ACC112 (cell line): Measurements from ENCODE around the gene AATK.

Experiments used
- H2AFZ ChIP-seq: fragments of 200-600 bp; sonication (generic); one replicate; pipeline ENCODE4 v1.6.0; 2017; ENCODE audit warnings: antibody characterized with exemption, low read length; ENCODE audit not compliant: unreplicated experiment
- H3K27ac ChIP-seq: fragments of 200-600 bp; sonication (generic); 2 replicates; pipeline ENCODE4 v1.5.1; 2014; ENCODE audit warnings: low read depth, mild to moderate bottlenecking, antibody characterized with exemption, low read length, moderate library complexity
- H3K27me3 ChIP-seq: fragments of 200-600 bp; sonication (generic); 2 replicates; pipeline ENCODE4 v1.6.1; 2014; ENCODE audit warnings: mild to moderate bottlenecking, antibody characterized with exemption, low read length, moderate library complexity, mixed read lengths; ENCODE audit not compliant: insufficient read depth
- H3K36me3 ChIP-seq: fragments of 200-600 bp; sonication (generic); 2 replicates; pipeline ENCODE4 v1.6.1; 2016; ENCODE audit warnings: mild to moderate bottlenecking, antibody characterized with exemption, low read length, moderate library complexity, mixed read lengths; ENCODE audit not compliant: insufficient read depth
- H3K4me1 ChIP-seq: fragments of 200-600 bp; sonication (generic); one replicate; pipeline ENCODE4 v1.6.1; 2016; ENCODE audit warnings: low read length, mixed read lengths; ENCODE audit not compliant: insufficient read depth, unreplicated experiment, control insufficient read depth
- H3K4me3 ChIP-seq: fragments of 200-600 bp; sonication (generic); 2 replicates; pipeline ENCODE4 v1.5.1; 2014; ENCODE audit warnings: mild to moderate bottlenecking, low read depth, low read length
- H3K79me2 ChIP-seq: fragments of 200-600 bp; sonication (generic); one replicate; pipeline ENCODE4 v1.6.0; 2016; ENCODE audit warnings: low read length; ENCODE audit not compliant: control insufficient read depth, unreplicated experiment, insufficient read depth

The AATK gene

DNA sequence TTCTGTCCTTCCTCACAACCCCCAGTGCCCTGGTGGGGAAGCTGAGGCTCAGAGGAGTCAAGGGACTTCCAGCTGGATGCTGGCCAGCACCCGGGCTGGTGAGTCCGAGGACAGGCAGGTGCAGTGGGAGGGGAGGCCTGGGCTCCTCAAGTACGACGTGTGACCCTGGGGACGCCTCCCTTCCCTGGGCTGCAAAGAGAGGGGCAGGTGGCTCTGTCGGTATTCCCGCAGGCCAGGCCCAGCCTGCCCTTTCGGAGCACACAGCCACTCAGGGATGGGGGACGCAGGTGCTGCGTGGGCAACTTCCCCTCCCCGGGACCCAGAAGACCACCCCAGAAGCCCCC is 33.9 kb downstream of the AATK start:
- H3K36me3 ChIP-seq = no peaks in the 10 kb centered on the region
- no peak overlapping the region for H3K4me3 ChIP-seq
- H3K4me1 ChIP-seq = no peaks in the 10 kb centered on the region
- H3K27ac ChIP-seq = no peak overlapping the region
- H2AFZ ChIP-seq = no peak overlapping the region
- H3K79me2 ChIP-seq = no peaks in the 10 kb centered on the region
- no peaks in the 10 kb centered on the region for H3K27me3 ChIP-seq

DNA sequence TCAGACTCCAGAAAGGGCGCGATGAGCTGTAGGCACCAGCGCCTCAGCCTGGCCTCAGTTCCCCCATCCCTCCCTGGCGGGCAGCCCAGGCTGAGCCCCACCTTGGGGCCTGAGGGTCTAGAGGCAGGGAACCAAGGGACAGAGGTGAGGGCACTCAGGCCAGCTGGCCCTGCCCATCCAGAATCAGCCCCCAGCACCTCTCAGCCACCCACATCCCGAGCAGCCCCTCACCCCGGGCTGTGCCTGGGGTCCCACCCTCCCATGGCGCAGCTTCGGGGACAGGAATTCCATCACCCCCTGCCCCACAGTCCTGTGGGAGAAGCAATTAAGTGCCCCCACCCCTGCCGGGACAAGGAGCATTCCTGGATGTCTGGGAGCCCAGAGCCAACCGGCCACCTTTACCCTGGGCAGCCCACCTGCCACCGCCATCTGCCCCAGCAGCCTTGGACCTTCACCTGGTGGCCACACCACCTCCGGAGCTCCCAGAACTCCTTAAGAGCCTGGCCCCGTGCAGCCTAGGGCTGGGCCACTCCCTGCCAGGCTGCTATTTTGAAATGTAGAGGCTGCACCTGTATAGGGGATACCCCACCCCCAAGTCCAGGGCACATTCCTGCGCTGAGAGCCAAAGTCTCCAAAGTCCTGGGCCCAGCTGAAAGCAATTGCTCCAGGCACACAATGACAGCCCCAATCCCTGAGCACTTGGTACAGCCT is 34.4 kb downstream of the AATK start:
- no peaks in the 10 kb centered on the region for H3K79me2 ChIP-seq
- H3K36me3 ChIP-seq = no peaks in the 10 kb centered on the region
- H3K27me3 ChIP-seq = no peaks in the 10 kb centered on the region
- H3K4me3 ChIP-seq = no peak overlapping the region
- H3K4me1 ChIP-seq = no peaks in the 10 kb centered on the region
- no peak overlapping the region for H2AFZ ChIP-seq
- no peak overlapping the region for H3K27ac ChIP-seq

DNA sequence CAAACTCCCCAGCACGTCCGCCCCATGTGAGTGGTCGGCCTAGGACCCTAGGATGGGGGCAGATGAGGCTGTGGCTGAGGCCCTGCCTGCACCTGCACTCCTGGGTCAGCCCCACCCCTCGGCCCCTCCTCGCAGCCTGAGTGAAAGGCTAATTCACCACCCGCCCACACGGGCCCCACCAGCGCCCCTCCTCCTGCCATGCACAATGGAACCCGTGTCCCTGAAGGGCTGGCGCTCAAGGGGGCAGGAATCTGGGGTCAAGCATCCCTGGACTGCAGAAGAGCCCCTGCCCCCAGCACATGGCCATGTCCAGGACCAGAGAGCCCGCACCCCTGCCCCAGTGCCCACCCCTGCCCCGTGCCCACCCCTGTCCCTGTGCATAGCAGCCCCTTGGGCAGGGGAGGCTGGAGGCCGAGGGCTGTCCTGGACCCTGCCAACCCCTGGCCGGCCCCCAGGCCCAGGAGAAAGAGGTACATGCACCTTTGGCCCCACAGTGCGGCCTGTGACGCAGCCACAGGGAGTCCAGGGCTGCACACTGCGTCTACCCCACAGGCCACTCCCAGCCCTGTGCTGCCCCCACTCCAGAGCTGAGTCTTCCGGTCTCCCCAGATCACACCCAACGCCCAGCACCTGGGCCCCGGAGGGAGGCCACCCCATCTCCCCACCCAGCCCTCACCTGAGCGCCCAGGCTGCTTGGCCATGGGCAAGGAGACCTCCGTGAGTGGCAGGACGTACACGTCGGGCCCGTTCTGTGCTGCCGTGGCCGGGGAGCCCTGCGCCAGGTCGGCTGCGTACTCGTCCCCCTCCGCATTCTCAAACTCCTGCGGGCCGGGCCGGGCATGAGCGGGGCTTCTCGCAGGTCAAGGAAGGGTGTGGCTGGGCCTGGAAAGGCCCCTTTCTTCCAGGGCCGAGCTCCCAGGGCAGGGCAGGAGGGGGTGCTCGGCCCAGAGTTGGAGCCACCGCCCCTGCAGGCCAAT is 35.3 kb downstream of the AATK start:
- Histone ChIP-seq H3K79me2 (no peaks in the 10 kb centered on the region), H3K27me3 (no peaks in the 10 kb centered on the region), H3K27ac (no peak overlapping the region), H3K36me3 (no peaks in the 10 kb centered on the region), H3K4me1 (no peaks in the 10 kb centered on the region), H3K4me3 (no peak overlapping the region), H2AFZ (no peak overlapping the region)

DNA sequence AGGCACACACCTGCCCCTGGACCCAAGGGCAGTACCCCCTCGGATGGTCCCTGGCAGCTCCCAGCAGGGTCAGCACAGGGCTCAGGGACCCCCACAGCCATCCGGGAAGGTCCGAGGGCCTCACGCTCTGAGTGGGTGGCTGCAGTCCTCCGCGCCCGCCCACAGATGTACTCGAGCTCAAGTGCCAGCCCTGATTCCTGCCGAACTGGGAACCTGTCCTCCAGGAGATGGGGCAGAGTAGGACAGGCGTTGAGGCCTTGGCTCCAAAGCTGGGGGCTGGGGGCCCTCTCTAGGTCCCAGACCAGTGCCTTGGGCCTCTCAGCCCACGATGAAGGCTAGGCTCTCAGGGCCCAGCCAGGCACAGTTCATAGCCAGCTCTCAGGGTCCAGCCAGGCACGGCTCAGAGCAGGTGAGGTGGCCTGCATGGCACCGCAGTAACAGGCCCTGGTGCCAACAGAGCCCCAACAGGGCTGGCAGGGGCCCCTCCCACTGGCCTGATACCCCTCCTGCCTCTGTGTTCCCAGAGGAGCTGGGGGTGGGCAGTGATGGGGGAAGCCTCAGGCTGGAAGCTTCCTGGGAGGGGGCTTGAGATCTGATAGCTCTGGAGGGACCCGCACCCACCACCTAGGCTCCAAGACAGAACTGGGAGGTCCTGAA is 36.2 kb downstream of the AATK start:
- no peak overlapping the region for H3K4me3 ChIP-seq
- no peaks in the 10 kb centered on the region for H3K4me1 ChIP-seq
- no peak overlapping the region for H2AFZ ChIP-seq
- H3K36me3 ChIP-seq = no peaks in the 10 kb centered on the region
- H3K79me2 ChIP-seq = no peaks in the 10 kb centered on the region
- no peaks in the 10 kb centered on the region for H3K27me3 ChIP-seq
- H3K27ac ChIP-seq = no peak overlapping the region

DNA sequence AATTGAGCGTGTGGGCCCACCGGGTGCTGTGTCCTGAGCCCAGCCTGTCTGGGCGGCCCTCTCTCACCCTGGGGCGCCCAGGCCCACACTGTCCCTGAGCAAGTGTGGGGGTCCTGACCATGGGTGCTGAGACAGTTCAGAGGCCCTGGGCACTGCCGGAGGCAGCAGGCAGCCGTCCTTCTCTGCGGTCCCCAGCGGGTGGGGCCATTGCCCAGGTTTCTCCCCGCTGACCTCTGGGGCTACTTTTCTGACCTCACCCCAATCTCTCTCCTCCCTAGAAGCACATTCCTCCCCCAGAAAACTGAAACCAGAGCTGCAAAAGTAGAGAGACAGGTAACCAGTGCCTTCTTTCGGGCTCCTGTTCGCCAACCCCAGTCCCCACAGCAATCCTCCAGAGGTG is 36.7 kb downstream of the AATK start:
- no peak overlapping the region for H2AFZ ChIP-seq
- H3K27me3 ChIP-seq = no peaks in the 10 kb centered on the region
- H3K79me2 ChIP-seq = no peaks in the 10 kb centered on the region
- H3K4me3 ChIP-seq = no peak overlapping the region
- no peaks in the 10 kb centered on the region for H3K36me3 ChIP-seq
- H3K27ac ChIP-seq = no peak overlapping the region
- H3K4me1 ChIP-seq = no peaks in the 10 kb centered on the region

DNA sequence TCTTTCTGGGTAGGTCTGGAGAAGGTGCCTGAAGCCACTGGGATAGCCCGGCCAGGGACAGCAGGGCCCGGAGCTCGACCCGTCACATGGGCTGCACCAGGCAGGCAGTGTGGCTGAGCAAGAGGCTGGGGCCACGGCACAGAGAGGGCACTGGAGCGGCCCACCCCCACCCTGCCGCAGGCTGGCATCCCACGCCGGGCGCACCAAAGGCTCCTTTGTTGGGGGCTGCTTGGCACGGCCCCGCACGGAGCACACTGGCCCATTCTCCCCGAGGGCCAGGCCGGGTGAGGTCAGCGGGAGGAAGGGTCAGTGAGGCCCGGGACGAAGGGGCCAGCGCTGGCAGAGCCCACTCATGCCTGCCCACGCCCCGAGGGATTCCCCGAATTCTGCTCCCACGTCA is 37.2 kb downstream of the AATK start:
- no peaks in the 10 kb centered on the region for H3K27me3 ChIP-seq
- H3K36me3 ChIP-seq = no peaks in the 10 kb centered on the region
- no peak overlapping the region for H3K27ac ChIP-seq
- no peaks in the 10 kb centered on the region for H3K79me2 ChIP-seq
- H3K4me3 ChIP-seq = no peak overlapping the region
- no peaks in the 10 kb centered on the region for H3K4me1 ChIP-seq
- H2AFZ ChIP-seq = no peak overlapping the region

DNA sequence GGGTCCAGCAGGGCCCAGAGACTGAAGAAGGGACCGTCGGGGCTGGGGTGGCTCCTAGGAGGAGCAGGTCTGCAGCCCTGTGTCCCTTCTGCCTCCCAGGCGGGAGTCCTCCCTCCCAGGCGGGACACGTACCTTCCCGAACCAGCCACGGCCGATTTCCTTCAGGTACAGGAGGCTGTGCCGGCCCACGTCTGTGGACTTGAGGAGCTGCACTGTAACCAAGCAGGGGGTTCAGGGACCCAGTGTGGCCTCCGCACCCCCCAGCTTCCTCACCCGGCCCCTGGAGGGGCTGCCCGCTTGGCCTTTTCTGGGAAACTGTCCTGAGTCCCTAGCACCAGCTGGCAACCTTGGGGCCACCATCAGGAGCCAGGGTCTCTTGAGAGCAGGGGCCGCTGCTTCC is 37.7 kb downstream of the AATK start:
- Histone ChIP-seq H2AFZ (no peak overlapping the region), H3K27me3 (no peaks in the 10 kb centered on the region), H3K4me1 (no peaks in the 10 kb centered on the region), H3K4me3 (no peak overlapping the region), H3K36me3 (no peaks in the 10 kb centered on the region), H3K79me2 (no peaks in the 10 kb centered on the region), H3K27ac (no peak overlapping the region)

DNA sequence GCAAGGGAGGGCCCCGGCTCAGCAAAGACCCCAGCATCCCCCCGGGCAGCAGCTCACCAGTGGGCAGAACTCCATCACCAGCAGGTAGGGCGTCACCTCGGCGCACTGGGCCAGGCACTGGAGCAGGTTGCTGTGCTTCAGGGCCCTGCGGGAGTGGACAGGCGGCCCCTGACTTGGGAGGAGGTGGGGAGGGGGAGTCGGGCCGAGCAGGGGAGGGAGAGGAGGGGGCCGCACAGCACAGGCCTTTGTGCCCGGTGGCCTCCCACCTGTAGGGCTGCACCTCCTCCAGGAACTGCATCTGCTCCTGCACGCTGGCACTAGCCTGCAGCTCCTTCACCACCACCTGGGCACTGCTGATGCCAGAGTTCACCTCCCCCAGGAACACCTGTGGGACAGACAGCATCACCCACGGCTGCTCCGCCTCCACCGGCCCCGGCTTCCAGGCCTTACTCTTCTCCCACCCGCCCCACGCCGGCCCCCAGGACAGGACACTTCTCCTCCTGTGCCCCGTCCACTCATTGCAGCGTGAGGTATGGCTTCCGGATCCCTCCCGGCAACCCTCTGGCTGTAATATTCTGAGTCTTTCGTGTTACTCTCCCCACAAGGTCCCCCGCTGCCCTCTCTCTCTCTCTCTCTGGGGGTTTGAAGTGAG is 38.4 kb downstream of the AATK start:
- no peak overlapping the region for H2AFZ ChIP-seq
- no peaks in the 10 kb centered on the region for H3K4me1 ChIP-seq
- H3K27ac ChIP-seq = no peak overlapping the region
- no peaks in the 10 kb centered on the region for H3K36me3 ChIP-seq
- H3K79me2 ChIP-seq = no peaks in the 10 kb centered on the region
- peaks cover 5% of the 10 kb centered on the region; the same call in 1 of the 2 replicates for H3K27me3 ChIP-seq
- H3K4me3 ChIP-seq = no peak overlapping the region

DNA sequence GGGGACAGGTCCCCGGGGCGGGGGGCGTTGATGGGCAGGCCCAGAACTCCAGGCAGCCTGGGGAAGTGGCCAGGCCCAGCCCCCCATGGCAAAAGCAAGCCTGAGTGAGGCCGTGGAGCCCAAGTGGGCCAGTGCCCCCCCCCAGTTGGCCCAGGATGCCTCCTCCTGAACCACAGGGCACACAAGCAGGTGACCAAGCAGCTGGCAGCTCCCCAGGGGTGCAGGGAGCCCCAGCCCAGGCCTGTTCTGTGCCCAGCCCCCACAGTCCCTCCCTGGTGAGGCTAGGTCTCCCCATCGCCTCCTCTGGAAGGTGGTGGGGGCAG is 38.9 kb downstream of the AATK start:
- no peaks in the 10 kb centered on the region for H3K36me3 ChIP-seq
- no peak overlapping the region for H3K27ac ChIP-seq
- peaks cover 10% of the 10 kb centered on the region; the same call in 1 of the 2 replicates for H3K27me3 ChIP-seq
- no peaks in the 10 kb centered on the region for H3K4me1 ChIP-seq
- H3K79me2 ChIP-seq = no peaks in the 10 kb centered on the region
- H2AFZ ChIP-seq = no peak overlapping the region
- no peak overlapping the region for H3K4me3 ChIP-seq

DNA sequence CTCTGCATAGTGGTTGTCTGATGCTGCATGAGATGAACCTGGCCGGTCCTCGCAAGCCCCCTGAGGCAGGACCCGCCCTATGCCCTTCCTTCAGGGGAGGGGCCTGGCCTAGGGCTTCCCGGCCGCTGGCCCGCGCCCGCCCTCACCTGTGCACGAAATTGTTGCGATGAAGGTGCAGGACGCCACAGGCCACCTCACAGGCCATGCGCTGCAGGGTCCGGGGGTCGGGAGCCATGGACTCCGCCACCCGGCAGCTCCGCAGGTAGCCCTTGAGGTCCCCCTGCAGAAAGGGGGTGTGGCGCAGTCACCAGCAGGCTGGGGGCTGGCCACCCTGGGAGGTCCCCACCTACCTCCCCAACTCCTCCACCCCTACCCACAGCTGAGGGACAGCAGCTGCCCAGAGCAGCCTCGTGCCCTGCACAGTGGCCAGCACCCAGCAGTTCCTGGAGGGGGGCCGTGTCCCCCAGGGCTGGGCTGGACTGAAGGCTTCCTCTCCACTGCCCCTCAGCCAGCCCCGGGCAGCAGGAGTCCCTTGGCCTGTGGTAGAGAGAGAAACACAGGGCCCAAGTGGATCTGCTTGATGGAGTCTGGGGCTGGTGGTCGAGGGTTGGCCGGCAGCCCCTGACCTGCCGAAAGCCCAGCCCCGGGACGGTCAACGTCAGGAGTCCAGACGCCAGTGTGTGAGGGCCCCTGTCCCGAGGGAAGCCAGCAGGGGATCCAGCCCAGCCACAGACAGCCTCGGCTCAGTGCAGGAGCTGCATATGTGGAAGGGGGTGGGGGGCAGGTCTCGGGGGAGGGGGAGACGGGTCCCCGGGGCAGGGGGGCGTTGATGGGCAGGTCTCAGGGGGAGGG is 39.5 kb downstream of the AATK start:
- Histone ChIP-seq H3K4me3 (no peak overlapping the region), H3K79me2 (no peaks in the 10 kb centered on the region), H3K27ac (no peak overlapping the region), H2AFZ (no peak overlapping the region), H3K36me3 (no peaks in the 10 kb centered on the region), H3K4me1 (no peaks in the 10 kb centered on the region), H3K27me3 (peaks cover 16% of the 10 kb centered on the region; the same call in 1 of the 2 replicates)
